Neural crest cell (in vitro differentiated cells): ENCODE results near the gene PAX7. TPM values are rescaled to one million over a fixed set of nuclear protein-coding genes. Genes with fewer than 3 reads are reported as not detected.

Experiments used
- DNase-seq: peaks from one replicate; pipeline ENCODE4 v3.0.0; 2021; ENCODE audit warnings: low read depth, mixed read lengths, low spot score
- H3K27ac Mint-ChIP-seq: one replicate; pipeline ENCODE4 v1.8.0; 2021; ENCODE audit warnings: mild to moderate bottlenecking, mixed read lengths; ENCODE audit not compliant: unreplicated experiment
- H3K27me3 Mint-ChIP-seq: 2 replicates; pipeline ENCODE4 v1.8.0; 2021; ENCODE audit warnings: low read depth, mild to moderate bottlenecking, mixed read lengths
- H3K36me3 Mint-ChIP-seq: 2 replicates; pipeline ENCODE4 v1.8.0; 2021; ENCODE audit warnings: low read depth, mild to moderate bottlenecking, mixed read lengths
- H3K4me1 Mint-ChIP-seq: 2 replicates; pipeline ENCODE4 v1.8.0; 2021; ENCODE audit warnings: mixed read lengths
- H3K4me3 Mint-ChIP-seq: one replicate; pipeline ENCODE4 v1.8.0; 2021; ENCODE audit warnings: mild to moderate bottlenecking, mixed read lengths
- H3K9me3 Mint-ChIP-seq: 2 replicates; pipeline ENCODE4 v1.8.0; 2021; ENCODE audit warnings: mixed read lengths
- total RNA-seq: library from RNA; stranded (reverse); gene quantifications from 2 replicates; pipeline ENCODE4 v1.2.1, GENCODE V29; 2021
- TF ChIP-seq, protein P1 (sequence below): fragments of 200-600 bp; sonication (generic); conservative IDR thresholded peaks from 2 replicates; pipeline ENCODE4 v1.5.0; 2021; ENCODE audit warnings: antibody characterized with exemption, mild to moderate bottlenecking

PAX7 gene
- total RNA-seq, 1 donor from 2014 or later = 10.9 TPM

DNA sequence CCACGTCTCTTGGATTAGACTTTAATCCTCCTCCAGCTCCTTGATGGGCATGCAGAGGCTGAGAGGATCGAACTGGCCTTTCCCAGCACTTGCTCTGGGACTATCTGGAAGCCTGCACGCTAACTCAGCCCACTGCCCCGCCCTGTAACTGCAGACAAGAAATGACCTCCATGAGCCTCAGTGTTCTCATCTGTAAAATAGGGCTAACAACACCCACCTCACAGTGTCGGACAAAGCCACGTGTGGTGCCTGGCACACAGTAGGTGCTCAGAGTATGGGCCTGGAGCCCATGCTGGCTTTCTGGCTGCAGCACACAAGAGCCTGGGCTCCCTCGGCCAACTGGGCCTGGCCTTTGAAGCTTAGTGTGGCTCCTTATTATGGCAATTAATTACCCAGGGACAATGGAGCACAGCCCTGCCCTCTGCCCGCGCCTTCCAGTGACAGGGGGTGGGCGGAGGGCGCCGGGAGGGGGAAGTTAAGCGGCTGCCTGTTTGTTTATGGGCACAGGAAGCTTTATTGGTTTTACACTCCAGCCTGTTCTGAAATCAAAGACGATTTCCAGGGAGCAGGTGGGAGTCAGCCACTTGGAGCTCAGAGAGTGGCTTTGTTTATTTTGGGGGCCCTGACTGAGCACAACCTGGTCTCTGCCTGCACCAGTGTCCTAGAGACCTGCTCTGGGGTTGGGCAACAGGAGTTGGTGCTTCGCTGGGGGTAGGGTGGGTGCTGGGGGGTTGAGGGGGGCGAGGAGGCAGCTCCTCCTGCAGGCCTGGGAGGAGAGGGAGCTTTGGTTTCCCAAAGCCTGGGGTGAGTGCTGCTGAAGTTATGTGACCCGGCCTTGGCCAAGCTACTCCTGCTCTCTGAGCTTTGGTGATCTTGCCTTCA, 31.0 kb downstream of the PAX7 start:
- peaks cover 41% of the 10 kb centered on the region for H3K4me1 Mint-ChIP-seq
- H3K36me3 Mint-ChIP-seq = no peaks in the 10 kb centered on the region
- DNase-seq = no peak
- H3K27ac Mint-ChIP-seq = no peak overlapping the region
- no peaks in the 10 kb centered on the region for H3K9me3 Mint-ChIP-seq
- peaks cover 72% of the 10 kb centered on the region for H3K27me3 Mint-ChIP-seq
- no peak overlapping the region for H3K4me3 Mint-ChIP-seq
- TF ChIP-seq, protein P1, sequence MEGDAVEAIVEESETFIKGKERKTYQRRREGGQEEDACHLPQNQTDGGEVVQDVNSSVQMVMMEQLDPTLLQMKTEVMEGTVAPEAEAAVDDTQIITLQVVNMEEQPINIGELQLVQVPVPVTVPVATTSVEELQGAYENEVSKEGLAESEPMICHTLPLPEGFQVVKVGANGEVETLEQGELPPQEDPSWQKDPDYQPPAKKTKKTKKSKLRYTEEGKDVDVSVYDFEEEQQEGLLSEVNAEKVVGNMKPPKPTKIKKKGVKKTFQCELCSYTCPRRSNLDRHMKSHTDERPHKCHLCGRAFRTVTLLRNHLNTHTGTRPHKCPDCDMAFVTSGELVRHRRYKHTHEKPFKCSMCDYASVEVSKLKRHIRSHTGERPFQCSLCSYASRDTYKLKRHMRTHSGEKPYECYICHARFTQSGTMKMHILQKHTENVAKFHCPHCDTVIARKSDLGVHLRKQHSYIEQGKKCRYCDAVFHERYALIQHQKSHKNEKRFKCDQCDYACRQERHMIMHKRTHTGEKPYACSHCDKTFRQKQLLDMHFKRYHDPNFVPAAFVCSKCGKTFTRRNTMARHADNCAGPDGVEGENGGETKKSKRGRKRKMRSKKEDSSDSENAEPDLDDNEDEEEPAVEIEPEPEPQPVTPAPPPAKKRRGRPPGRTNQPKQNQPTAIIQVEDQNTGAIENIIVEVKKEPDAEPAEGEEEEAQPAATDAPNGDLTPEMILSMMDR = no peak

DNA sequence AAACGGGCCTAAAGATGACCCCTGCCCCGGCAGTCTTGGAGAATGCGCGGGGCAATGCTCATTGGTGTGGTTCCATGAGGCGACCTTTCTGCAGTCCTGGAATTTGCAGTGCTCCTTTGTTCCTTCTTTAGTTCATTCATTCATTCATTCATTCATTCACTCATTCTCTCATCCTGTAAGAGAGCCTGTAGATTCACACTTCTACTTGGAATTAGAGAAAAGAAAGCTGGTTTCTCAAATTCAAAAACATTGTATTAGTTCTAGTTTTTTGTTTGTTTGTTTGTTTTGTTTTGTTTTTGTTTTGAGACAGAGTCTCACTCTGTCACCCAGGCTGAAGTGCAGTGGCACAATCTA, 31.6 kb downstream of the PAX7 start:
- Mint-ChIP-seq H3K4me1 (peaks cover 34% of the 10 kb centered on the region), H3K9me3 (no peaks in the 10 kb centered on the region), H3K27ac (no peak overlapping the region), H3K36me3 (no peaks in the 10 kb centered on the region), H3K27me3 (peaks cover 72% of the 10 kb centered on the region), H3K4me3 (no peak overlapping the region)
- TF ChIP-seq, protein P1 = no peak
- DNase-seq = no peak

DNA sequence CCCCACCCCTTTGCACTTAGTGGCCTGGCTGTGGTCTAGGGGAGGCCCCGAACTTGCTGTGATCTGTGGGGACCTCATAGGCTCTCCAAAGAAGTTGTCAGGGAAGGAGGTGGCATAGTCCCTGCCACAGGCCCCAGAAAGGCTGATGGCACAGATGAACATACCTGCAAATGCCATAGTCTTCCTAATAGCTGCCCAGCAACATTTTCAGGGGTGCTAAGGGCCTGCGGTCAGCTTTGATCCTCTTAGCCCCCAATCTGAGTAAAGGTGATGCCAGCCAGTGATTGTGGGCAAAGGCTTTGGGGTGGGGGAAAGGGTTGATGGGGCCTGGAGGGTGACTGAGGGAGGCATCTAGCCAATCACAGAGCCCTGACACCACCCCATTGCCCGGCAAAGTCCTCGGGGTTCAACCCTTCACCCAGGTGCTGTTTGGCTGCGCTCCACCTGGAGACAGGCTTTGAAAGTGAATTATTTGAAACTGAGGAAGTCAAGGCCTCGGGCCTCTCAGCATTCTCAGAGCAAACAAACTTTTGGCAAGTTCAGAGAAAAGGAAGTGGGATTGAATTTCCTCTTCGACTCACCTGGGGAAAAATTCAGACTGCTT, 35.8 kb downstream of the PAX7 start:
- DNase-seq = no peak
- TF ChIP-seq, protein P1 = no peak
- Mint-ChIP-seq H3K27me3 (peaks cover 63% of the 10 kb centered on the region), H3K9me3 (no peaks in the 10 kb centered on the region), H3K36me3 (no peaks in the 10 kb centered on the region), H3K27ac (no peak overlapping the region), H3K4me3 (no peak overlapping the region), H3K4me1 (peaks cover 9% of the 10 kb centered on the region)

DNA sequence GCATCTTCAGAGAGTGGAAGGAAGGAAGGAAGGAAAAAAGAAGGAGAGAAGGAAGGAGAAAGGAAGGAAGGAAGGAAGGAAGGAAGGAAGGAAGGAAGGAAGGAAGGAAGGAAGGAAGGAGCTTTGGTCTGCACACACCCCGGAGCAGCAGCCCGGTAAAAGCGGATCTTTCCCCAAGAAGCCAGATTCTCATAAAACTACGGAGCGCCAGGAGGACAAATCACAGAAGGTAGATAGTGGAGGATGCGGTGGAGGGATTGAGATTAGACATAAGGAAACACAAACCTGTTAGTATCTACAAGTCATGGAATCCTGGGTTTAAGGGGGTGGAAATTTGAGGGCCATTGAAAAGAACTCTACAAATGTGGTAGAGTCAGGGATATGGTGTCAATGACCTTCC, 36.7 kb downstream of the PAX7 start:
- no peak overlapping the region for H3K4me3 Mint-ChIP-seq
- no peak overlapping the region for H3K27ac Mint-ChIP-seq
- TF ChIP-seq, protein P1 = no peak
- peaks cover 5% of the 10 kb centered on the region for H3K4me1 Mint-ChIP-seq
- H3K36me3 Mint-ChIP-seq = no peaks in the 10 kb centered on the region
- no peaks in the 10 kb centered on the region for H3K9me3 Mint-ChIP-seq
- DNase-seq = no peak
- peaks cover 60% of the 10 kb centered on the region for H3K27me3 Mint-ChIP-seq

DNA sequence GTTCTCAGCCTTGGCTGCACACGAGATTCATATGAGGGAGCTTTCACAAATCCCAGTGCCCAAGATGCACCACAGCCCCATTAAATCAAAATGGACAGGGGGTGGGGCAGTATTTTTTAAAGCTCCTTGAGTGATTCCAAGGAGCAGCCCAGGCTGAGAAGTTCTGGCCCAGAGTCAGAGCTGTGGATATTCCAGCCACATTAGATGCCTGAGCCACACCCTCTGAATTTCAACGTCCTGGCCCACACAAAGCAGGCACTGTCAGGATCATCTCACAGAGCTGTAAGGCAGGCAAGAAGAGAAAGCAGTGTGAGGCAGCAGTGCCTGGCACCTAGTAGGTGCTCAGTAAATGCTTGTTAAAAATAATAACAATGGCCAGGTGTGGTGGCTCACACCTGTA, 37.4 kb downstream of the PAX7 start:
- Mint-ChIP-seq H3K4me3 (no peak overlapping the region), H3K4me1 (peaks cover 7% of the 10 kb centered on the region), H3K27ac (no peak overlapping the region), H3K36me3 (no peaks in the 10 kb centered on the region), H3K9me3 (no peaks in the 10 kb centered on the region), H3K27me3 (peaks cover 63% of the 10 kb centered on the region)
- DNase-seq = no peak
- TF ChIP-seq, protein P1 = no peak
